ENCODE measurements around the gene ZNF662. TPM values are rescaled to one million over a fixed set of nuclear protein-coding genes. Genes with fewer than 3 reads are reported as not detected.
A peak's percentile ranks its signal among the peaks of the same experiment; 100 is the strongest.

The ZNF662 gene
- total and polyA plus RNA-seq, 2 of the 13 experiments (the other 11 are each of a cell fraction or from before 2014, with no cell fraction given) = not detected

GRCh38 chr3:42880601-42881451 lies 25.1 kb upstream of the ZNF662 start (continued):
- TF ChIP-seq ZNF646 (CRISPR knock-in tag; IDR thresholded peaks at IDR 0.05) (no peak), ELF1 (CRISPR knock-in tag; IDR thresholded peaks at IDR 0.05) (peak; percentile 74), PRDM15 (CRISPR knock-in tag; IDR thresholded peaks at IDR 0.05) (no peak), ZSCAN20 (CRISPR knock-in tag; IDR thresholded peaks at IDR 0.05; ENCODE audit: borderline replicate concordance) (no peak), ZBTB3 (CRISPR knock-in tag; IDR thresholded peaks at IDR 0.05; ENCODE audit: borderline replicate concordance, low read depth) (no peak), NCOR1 (IDR thresholded peaks at IDR 0.05; ENCODE audit: borderline replicate concordance, low read length) (no peak), ARNT (IDR thresholded peaks at IDR 0.05) (no peak), RCOR2 (CRISPR knock-in tag; IDR thresholded peaks at IDR 0.05) (no peak), CEBPG (CRISPR knock-in tag; IDR thresholded peaks at IDR 0.05) (peak; percentile 31; the same call in 1 of the 2 replicates), MZF1 (CRISPR knock-in tag; IDR thresholded peaks at IDR 0.05; ENCODE audit: borderline replicate concordance) (no peak), ADNP (CRISPR knock-in tag; IDR thresholded peaks at IDR 0.05) (no peak), ZNF841 (CRISPR knock-in tag; IDR thresholded peaks at IDR 0.05; ENCODE audit: borderline replicate concordance) (no peak), ZNF234 (CRISPR knock-in tag; conservative IDR thresholded peaks at IDR 0.05) (no peak), SSRP1 (CRISPR knock-in tag; IDR thresholded peaks at IDR 0.05) (no peak), HNF4G (IDR thresholded peaks at IDR 0.05; ENCODE audit: borderline replicate concordance, low read depth, low read length) (no peak), HNF4G (CRISPR knock-in tag; IDR thresholded peaks at IDR 0.05; ENCODE audit: borderline replicate concordance, low read depth) (0 out of 2 replicates have a peak, but pooled peaks have one; percentile 27), ZBTB21 (CRISPR knock-in tag; IDR thresholded peaks at IDR 0.05) (no peak), ZNF232 (CRISPR knock-in tag; IDR thresholded peaks at IDR 0.05; ENCODE audit: borderline replicate concordance) (no peak), MIXL1 (CRISPR knock-in tag; IDR thresholded peaks at IDR 0.05) (peak; percentile 40; the same call in 1 of the 2 replicates), SMARCE1 (IDR thresholded peaks at IDR 0.05; ENCODE audit: borderline replicate concordance) (no peak)
- TF ChIP-seq, protein P1, sequence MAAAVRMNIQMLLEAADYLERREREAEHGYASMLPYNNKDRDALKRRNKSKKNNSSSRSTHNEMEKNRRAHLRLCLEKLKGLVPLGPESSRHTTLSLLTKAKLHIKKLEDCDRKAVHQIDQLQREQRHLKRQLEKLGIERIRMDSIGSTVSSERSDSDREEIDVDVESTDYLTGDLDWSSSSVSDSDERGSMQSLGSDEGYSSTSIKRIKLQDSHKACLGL (CRISPR knock-in tag; IDR thresholded peaks at IDR 0.05) = no peak; the same call in 1 of the 2 replicates
